ENCODE results near the gene RASSF8. TPM values are rescaled to one million over a fixed set of nuclear protein-coding genes. Genes with fewer than 3 reads are reported as not detected.

The RASSF8 gene
- total and polyA plus RNA-seq, 4 donors: 10.6 to 86.7 (median 47.3) TPM

DNA sequence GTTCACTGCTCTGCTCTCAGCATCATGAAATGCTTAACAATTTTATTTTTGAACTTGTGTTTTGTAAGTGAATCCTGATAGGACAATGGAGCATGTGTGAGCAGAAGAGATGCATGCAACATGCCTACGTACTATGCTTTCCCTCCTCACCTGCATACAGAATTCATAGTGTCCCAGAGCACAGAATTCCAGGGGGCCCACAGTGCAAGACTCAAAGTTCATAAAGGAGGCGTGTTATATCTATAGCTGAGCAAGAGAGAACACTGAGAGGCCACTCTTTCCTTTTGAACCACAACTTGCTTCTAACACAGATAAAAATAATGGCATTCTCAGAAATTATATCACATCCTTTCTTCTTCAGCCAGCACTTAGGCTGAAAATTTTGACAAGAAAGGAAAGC is 137.6 kb downstream of the RASSF8 start:
- no peak for DNase-seq
- no peaks in the 10 kb centered on the region for H3K27me3 ChIP-seq (ENCODE audit: control insufficient read depth in 1 of 2, insufficient read depth in 2 of 2, low read length in 1 of 2)
- ATAC-seq (ENCODE audit: low FRiP score): no peak
- no peaks in the 10 kb centered on the region for H3K9me3 ChIP-seq (ENCODE audit: control insufficient read depth, low read length)
- H3K36me3 ChIP-seq (ENCODE audit: control insufficient read depth in 1 of 2, insufficient read depth in 2 of 2, low read length in 1 of 2): no peaks in the 10 kb centered on the region
- intact Hi-C loops (cut with DNase I): loop anchor here (10.0 kb wide), 2 partner anchors 339 to 661 kb away; no protein-coding TSS in a partner anchor
- H3K27ac ChIP-seq (ENCODE audit: low read depth in 1 of 2, low read length in 2 of 2): no peak overlapping the region
- 90 to 96% methylated on average over 2 of the region's 2 CpGs for WGBS, 2 donors
- H3K4me1 ChIP-seq (ENCODE audit: control insufficient read depth in 1 of 2, insufficient read depth in 2 of 2, low read length in 2 of 2): no peaks in the 10 kb centered on the region
- H3K4me3 ChIP-seq (ENCODE audit: low read length in 2 of 2): no peak overlapping the region

DNA sequence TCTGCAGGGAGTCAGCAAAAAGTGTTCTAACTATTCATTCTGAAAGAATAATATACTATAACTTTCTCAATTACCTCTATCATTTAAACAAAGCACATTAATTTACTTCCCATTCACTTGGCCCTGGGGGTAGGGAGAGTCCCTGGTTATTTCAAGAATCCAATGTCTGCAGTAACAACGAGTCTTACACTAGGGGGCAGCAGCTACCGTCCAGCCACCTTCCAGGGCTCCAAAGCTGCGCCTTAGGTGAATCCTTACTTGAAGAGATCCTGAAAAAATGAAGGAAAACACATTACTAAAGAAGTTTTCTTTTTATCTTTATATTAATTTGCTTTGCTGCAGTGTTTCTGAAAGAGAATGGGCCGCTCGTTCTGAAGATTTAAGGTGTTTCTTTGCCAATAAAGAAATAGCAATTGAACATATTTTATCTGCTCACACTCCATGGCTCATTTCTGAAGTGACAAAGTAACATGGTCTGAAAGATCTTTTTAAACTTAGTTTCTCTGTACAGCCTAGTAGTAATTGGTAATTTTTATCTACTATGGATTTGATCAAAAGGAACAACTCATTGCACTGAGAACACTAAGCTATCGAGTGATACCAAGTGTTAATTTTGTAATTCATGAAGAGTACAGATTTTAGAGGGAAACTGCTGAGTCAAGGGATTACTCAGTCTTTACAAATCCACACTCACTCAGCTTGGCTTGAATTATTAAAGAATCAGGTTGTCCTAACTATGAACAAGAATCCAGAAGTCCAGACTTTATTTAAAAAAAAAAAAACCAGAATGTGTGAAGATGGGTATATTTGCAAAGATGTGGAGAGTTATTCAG is 138.8 kb downstream of the RASSF8 start:
- Histone ChIP-seq H3K4me3 (ENCODE audit: low read length in 2 of 2) (no peak overlapping the region), H3K9me3 (ENCODE audit: control insufficient read depth, low read length) (no peaks in the 10 kb centered on the region), H3K4me1 (ENCODE audit: control insufficient read depth in 1 of 2, insufficient read depth in 2 of 2, low read length in 2 of 2) (no peaks in the 10 kb centered on the region), H3K36me3 (ENCODE audit: control insufficient read depth in 1 of 2, insufficient read depth in 2 of 2, low read length in 1 of 2) (no peaks in the 10 kb centered on the region), H3K27ac (ENCODE audit: low read depth in 1 of 2, low read length in 2 of 2) (no peak overlapping the region), H3K27me3 (ENCODE audit: control insufficient read depth in 1 of 2, insufficient read depth in 2 of 2, low read length in 1 of 2) (no peaks in the 10 kb centered on the region)
- intact Hi-C loops (cut with DNase I): loop anchor here (10.0 kb wide), 2 partner anchors 338 to 662 kb away; no protein-coding TSS in a partner anchor
- ATAC-seq (ENCODE audit: low FRiP score) (peak; percentile 95), DNase-seq (peak; percentile 75 to 82)
- 10 to 12% methylated on average over 6 of the region's 6 CpGs for WGBS, 2 donors

- 84 to 86% methylated on average over 8 of the region's 8 CpGs for WGBS, 2 donors
- Histone ChIP-seq H3K27ac (ENCODE audit: low read depth in 1 of 2, low read length in 2 of 2) (no peak overlapping the region), H3K4me3 (ENCODE audit: low read length in 2 of 2) (no peak overlapping the region), H3K27me3 (ENCODE audit: control insufficient read depth in 1 of 2, insufficient read depth in 2 of 2, low read length in 1 of 2) (no peaks in the 10 kb centered on the region), H3K4me1 (ENCODE audit: control insufficient read depth in 1 of 2, insufficient read depth in 2 of 2, low read length in 2 of 2) (no peaks in the 10 kb centered on the region), H3K9me3 (ENCODE audit: control insufficient read depth, low read length) (no peaks in the 10 kb centered on the region), H3K36me3 (ENCODE audit: control insufficient read depth in 1 of 2, insufficient read depth in 2 of 2, low read length in 1 of 2) (no peaks in the 10 kb centered on the region)
- no peak for ATAC-seq (ENCODE audit: low FRiP score)
- intact Hi-C loops (cut with DNase I): no loop called here
- no peak for DNase-seq
Observed at GRCh38 chr12:26100666-26101349, 142.3 kb downstream of the RASSF8 start.

DNA sequence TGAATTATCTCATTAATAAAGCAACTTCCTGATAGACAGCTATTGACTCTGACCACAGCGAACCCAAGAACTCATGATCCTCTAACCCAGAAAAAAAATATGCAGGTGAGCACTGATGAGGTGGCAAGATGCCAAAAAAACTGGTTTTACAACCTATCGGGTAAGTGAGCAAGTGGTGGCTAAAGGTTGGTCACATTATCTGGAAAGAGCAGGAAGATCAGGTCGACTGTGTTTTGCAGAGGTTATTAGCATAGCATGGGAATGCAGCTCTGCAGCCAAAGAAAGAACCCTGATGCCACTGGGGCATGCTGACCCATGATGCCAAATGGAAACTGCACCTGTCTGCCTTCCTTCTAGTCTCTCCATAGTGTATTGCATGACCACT is 142.9 kb downstream of the RASSF8 start:
- intact Hi-C loops (cut with DNase I): no loop called here
- Histone ChIP-seq H3K4me1 (ENCODE audit: control insufficient read depth in 1 of 2, insufficient read depth in 2 of 2, low read length in 2 of 2) (no peaks in the 10 kb centered on the region), H3K4me3 (ENCODE audit: low read length in 2 of 2) (no peak overlapping the region), H3K9me3 (ENCODE audit: control insufficient read depth, low read length) (no peaks in the 10 kb centered on the region), H3K36me3 (ENCODE audit: control insufficient read depth in 1 of 2, insufficient read depth in 2 of 2, low read length in 1 of 2) (no peaks in the 10 kb centered on the region), H3K27ac (ENCODE audit: low read depth in 1 of 2, low read length in 2 of 2) (no peak overlapping the region), H3K27me3 (ENCODE audit: control insufficient read depth in 1 of 2, insufficient read depth in 2 of 2, low read length in 1 of 2) (no peaks in the 10 kb centered on the region)
- DNase-seq: no peak
- WGBS, 2 donors: 63 to 70% methylated on average over 3 of the region's 3 CpGs
- no peak for ATAC-seq (ENCODE audit: low FRiP score)

DNA sequence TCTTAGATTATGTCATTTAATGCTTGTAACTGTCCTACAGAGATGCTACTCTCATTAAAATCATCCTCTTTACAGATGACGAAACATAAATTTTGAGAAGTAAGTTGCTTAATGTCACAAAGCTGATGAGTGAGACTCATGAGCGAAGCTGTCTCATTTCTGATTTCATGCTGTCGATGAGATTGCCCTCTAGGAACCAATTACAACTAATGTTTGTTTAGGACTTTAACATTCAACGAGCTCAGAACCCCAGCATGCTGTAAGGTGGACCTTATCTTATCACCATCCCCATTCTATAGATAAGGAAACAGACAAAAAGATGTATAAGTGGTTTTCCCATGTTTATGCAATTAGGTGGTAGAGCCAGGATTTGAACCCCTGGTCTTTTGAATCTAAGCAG is 143.3 kb downstream of the RASSF8 start:
- H3K9me3 ChIP-seq (ENCODE audit: control insufficient read depth, low read length): no peaks in the 10 kb centered on the region
- no peak overlapping the region for H3K4me3 ChIP-seq (ENCODE audit: low read length in 2 of 2)
- H3K27ac ChIP-seq (ENCODE audit: low read depth in 1 of 2, low read length in 2 of 2): no peak overlapping the region
- no peaks in the 10 kb centered on the region for H3K36me3 ChIP-seq (ENCODE audit: control insufficient read depth in 1 of 2, insufficient read depth in 2 of 2, low read length in 1 of 2)
- no peak for DNase-seq
- no peaks in the 10 kb centered on the region for H3K27me3 ChIP-seq (ENCODE audit: control insufficient read depth in 1 of 2, insufficient read depth in 2 of 2, low read length in 1 of 2)
- no peaks in the 10 kb centered on the region for H3K4me1 ChIP-seq (ENCODE audit: control insufficient read depth in 1 of 2, insufficient read depth in 2 of 2, low read length in 2 of 2)
- intact Hi-C loops (cut with DNase I): no loop called here
- WGBS, 2 donors: 75 to 77% methylated on average over 4 of the region's 4 CpGs
- no peak for ATAC-seq (ENCODE audit: low FRiP score)

- H3K9me3 ChIP-seq (ENCODE audit: control insufficient read depth, low read length): no peaks in the 10 kb centered on the region
- H3K36me3 ChIP-seq (ENCODE audit: control insufficient read depth in 1 of 2, insufficient read depth in 2 of 2, low read length in 1 of 2): no peaks in the 10 kb centered on the region
- H3K27me3 ChIP-seq (ENCODE audit: control insufficient read depth in 1 of 2, insufficient read depth in 2 of 2, low read length in 1 of 2): no peaks in the 10 kb centered on the region
- H3K4me1 ChIP-seq (ENCODE audit: control insufficient read depth in 1 of 2, insufficient read depth in 2 of 2, low read length in 2 of 2): no peaks in the 10 kb centered on the region
- ATAC-seq (ENCODE audit: low FRiP score) (peak; percentile 49), DNase-seq (no peak)
- 80 to 81% methylated on average over 5 of the region's 5 CpGs for WGBS, 2 donors
- no peak overlapping the region for H3K27ac ChIP-seq (ENCODE audit: low read depth in 1 of 2, low read length in 2 of 2)
- H3K4me3 ChIP-seq (ENCODE audit: low read length in 2 of 2): no peak overlapping the region
- intact Hi-C loops (cut with DNase I): no loop called here
Observed at GRCh38 chr12:26102953-26103352, 144.5 kb downstream of the RASSF8 start.

GRCh38 chr12:26106347-26106746 is 147.9 kb downstream of the RASSF8 start:
- DNase-seq (no peak), ATAC-seq (ENCODE audit: low FRiP score) (no peak)
- H3K27ac ChIP-seq (ENCODE audit: low read depth in 1 of 2, low read length in 2 of 2): no peak overlapping the region
- no peaks in the 10 kb centered on the region for H3K27me3 ChIP-seq (ENCODE audit: control insufficient read depth in 1 of 2, insufficient read depth in 2 of 2, low read length in 1 of 2)
- 75 to 77% methylated on average over 4 of the region's 4 CpGs for WGBS, 2 donors
- no peaks in the 10 kb centered on the region for H3K4me1 ChIP-seq (ENCODE audit: control insufficient read depth in 1 of 2, insufficient read depth in 2 of 2, low read length in 2 of 2)
- H3K9me3 ChIP-seq (ENCODE audit: control insufficient read depth, low read length): no peaks in the 10 kb centered on the region
- intact Hi-C loops (cut with DNase I): no loop called here
- H3K36me3 ChIP-seq (ENCODE audit: control insufficient read depth in 1 of 2, insufficient read depth in 2 of 2, low read length in 1 of 2): no peaks in the 10 kb centered on the region
- H3K4me3 ChIP-seq (ENCODE audit: low read length in 2 of 2): no peak overlapping the region

GRCh38 chr12:26108915-26109314 is 150.4 kb downstream of the RASSF8 start:
- Histone ChIP-seq H3K4me3 (ENCODE audit: low read length in 2 of 2) (no peak overlapping the region), H3K27ac (ENCODE audit: low read depth in 1 of 2, low read length in 2 of 2) (no peak overlapping the region), H3K9me3 (ENCODE audit: control insufficient read depth, low read length) (no peaks in the 10 kb centered on the region), H3K36me3 (ENCODE audit: control insufficient read depth in 1 of 2, insufficient read depth in 2 of 2, low read length in 1 of 2) (no peaks in the 10 kb centered on the region), H3K27me3 (ENCODE audit: control insufficient read depth in 1 of 2, insufficient read depth in 2 of 2, low read length in 1 of 2) (no peaks in the 10 kb centered on the region), H3K4me1 (ENCODE audit: control insufficient read depth in 1 of 2, insufficient read depth in 2 of 2, low read length in 2 of 2) (no peaks in the 10 kb centered on the region)
- intact Hi-C loops (cut with DNase I): no loop called here
- ATAC-seq (ENCODE audit: low FRiP score): no peak
- DNase-seq: no peak
- 93 to 95% methylated on average over 2 of the region's 2 CpGs for WGBS, 2 donors
